ENCODE data around the gene IFI44. TPM values are rescaled to one million over a fixed set of nuclear protein-coding genes. Genes with fewer than 3 reads are reported as not detected.

Gene IFI44
- total RNA-seq, 1 donor from 2014 or later, result not detected

DNA sequence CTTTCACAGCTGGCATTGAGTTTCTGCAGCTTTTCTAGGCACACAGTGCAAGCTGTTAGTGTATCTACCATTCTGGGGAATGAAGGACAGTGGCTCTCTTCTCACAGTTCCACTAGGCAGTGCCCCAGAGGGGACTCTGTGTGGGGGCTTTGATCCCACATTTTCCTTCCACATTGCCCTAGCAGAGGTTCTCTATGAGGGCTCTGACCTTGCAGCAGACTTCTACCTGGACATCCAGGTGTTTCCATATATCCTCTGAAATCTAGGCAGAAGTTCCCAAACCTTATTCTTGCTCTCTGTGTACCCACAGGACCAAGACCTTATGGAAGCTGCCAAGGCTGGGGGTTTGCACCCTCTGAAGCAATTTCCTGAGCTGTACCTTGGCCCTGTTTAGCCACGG, 2.4 kb upstream of the IFI44 start:
- H3K36me3 Mint-ChIP-seq (ENCODE audit: insufficient read depth), result no peaks in the 10 kb centered on the region
- DNase-seq (ENCODE audit: low spot score, unreplicated experiment), result no peak
- H3K9me3 Mint-ChIP-seq (ENCODE audit: low read depth), result peaks cover 18% of the 10 kb centered on the region
- no peak overlapping the region for H3K27ac Mint-ChIP-seq
- no peak overlapping the region for H3K4me3 Mint-ChIP-seq (ENCODE audit: low read depth)
- H3K27me3 Mint-ChIP-seq, result peaks cover 5% of the 10 kb centered on the region
- H3K4me1 Mint-ChIP-seq (ENCODE audit: low read depth), result no peaks in the 10 kb centered on the region
- TF ChIP-seq, protein P1, sequence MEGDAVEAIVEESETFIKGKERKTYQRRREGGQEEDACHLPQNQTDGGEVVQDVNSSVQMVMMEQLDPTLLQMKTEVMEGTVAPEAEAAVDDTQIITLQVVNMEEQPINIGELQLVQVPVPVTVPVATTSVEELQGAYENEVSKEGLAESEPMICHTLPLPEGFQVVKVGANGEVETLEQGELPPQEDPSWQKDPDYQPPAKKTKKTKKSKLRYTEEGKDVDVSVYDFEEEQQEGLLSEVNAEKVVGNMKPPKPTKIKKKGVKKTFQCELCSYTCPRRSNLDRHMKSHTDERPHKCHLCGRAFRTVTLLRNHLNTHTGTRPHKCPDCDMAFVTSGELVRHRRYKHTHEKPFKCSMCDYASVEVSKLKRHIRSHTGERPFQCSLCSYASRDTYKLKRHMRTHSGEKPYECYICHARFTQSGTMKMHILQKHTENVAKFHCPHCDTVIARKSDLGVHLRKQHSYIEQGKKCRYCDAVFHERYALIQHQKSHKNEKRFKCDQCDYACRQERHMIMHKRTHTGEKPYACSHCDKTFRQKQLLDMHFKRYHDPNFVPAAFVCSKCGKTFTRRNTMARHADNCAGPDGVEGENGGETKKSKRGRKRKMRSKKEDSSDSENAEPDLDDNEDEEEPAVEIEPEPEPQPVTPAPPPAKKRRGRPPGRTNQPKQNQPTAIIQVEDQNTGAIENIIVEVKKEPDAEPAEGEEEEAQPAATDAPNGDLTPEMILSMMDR (IDR thresholded peaks at IDR 0.05; ENCODE audit: unreplicated experiment), result no peak

GRCh38 chr1:78650114-78650660, 556 bp downstream of the IFI44 start:
- TF ChIP-seq, protein P1 (IDR thresholded peaks at IDR 0.05; ENCODE audit: unreplicated experiment), result no peak
- H3K27ac Mint-ChIP-seq, result no peak overlapping the region
- no peak for DNase-seq (ENCODE audit: low spot score, unreplicated experiment)
- no peak overlapping the region for H3K4me3 Mint-ChIP-seq (ENCODE audit: low read depth)
- no peaks in the 10 kb centered on the region for H3K36me3 Mint-ChIP-seq (ENCODE audit: insufficient read depth)
- peaks cover 12% of the 10 kb centered on the region for H3K9me3 Mint-ChIP-seq (ENCODE audit: low read depth)
- H3K27me3 Mint-ChIP-seq, result peaks cover 5% of the 10 kb centered on the region
- H3K4me1 Mint-ChIP-seq (ENCODE audit: low read depth), result no peaks in the 10 kb centered on the region

DNA sequence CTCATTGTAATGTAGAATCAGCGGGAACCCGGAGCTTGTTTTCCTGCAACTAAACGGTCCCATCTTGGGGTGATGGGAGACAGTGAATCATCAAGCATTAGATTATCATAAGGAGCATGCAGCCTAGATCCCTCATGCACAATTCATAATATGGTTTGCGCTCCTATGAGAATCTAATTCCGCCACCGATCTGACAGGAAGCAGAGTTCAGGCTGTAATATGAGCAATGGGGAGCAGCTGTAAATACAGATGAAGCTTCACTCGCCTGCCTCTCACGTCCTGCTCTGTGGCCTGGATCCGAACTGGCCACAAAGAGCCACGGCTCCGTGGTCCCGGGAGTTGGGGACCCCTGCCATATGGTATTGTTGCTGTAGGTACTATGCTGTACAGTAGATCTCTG, 1.6 kb downstream of the IFI44 start:
- Mint-ChIP-seq H3K27ac (no peak overlapping the region), H3K27me3 (peaks cover 5% of the 10 kb centered on the region), H3K4me1 (ENCODE audit: low read depth) (no peaks in the 10 kb centered on the region), H3K9me3 (ENCODE audit: low read depth) (peaks cover 6% of the 10 kb centered on the region), H3K36me3 (ENCODE audit: insufficient read depth) (no peaks in the 10 kb centered on the region), H3K4me3 (ENCODE audit: low read depth) (no peak overlapping the region)
- TF ChIP-seq, protein P1 (IDR thresholded peaks at IDR 0.05; ENCODE audit: unreplicated experiment), result no peak
- DNase-seq (ENCODE audit: low spot score, unreplicated experiment), result no peak

DNA sequence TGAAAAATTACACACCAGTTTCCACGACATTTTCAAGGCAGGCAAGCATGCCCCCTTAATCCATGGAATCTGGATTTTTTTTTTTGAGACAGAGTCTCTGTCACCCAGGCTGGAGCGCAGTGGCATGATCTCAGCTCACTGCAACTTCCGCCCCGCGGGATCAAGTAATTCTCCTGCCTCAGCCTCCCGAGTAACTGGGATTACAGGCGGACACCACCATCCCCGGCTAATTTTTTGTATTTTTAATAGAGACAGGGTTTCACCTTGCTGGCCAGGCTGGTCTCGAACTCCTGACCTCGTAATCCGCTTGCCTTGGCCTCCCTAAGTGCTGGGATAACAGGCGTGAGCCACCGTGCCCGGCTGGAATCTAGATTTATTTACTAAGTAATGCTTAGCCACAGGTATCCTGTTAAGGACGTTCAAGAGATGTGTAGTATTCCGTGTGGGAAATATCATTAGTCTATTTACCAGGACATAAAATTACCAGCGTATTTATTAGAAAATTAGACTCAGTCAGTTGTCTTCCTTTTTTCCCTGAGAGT, 2.5 kb downstream of the IFI44 start:
- Mint-ChIP-seq H3K4me1 (ENCODE audit: low read depth) (no peaks in the 10 kb centered on the region), H3K27ac (no peak overlapping the region), H3K9me3 (ENCODE audit: low read depth) (peaks cover under 1% of the 10 kb centered on the region), H3K27me3 (peaks cover 6% of the 10 kb centered on the region), H3K36me3 (ENCODE audit: insufficient read depth) (no peaks in the 10 kb centered on the region), H3K4me3 (ENCODE audit: low read depth) (no peak overlapping the region)
- no peak for DNase-seq (ENCODE audit: low spot score, unreplicated experiment)
- TF ChIP-seq, protein P1 (IDR thresholded peaks at IDR 0.05; ENCODE audit: unreplicated experiment), result no peak

DNA sequence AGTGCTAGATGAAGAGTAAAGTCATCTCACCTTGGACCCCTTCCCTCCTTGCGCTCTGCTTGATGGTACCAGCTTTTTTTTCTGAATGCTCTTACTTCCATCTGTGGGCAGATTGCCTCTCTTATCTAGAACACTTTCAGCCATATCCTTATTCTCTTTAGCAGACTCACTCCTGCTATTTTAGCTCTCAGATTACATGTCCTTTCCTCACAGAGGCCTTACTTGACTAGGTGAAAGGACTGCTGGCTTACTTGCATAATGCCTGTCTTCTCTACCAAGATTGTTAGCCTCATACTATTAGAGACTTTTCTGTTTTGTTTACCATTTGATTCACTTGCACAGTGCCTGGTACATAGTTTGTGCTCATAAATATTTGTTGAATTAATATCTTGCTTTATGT, 9.3 kb downstream of the IFI44 start:
- DNase-seq (ENCODE audit: low spot score, unreplicated experiment), result no peak
- Mint-ChIP-seq H3K27ac (no peak overlapping the region), H3K27me3 (peaks cover 21% of the 10 kb centered on the region), H3K36me3 (ENCODE audit: insufficient read depth) (no peaks in the 10 kb centered on the region), H3K9me3 (ENCODE audit: low read depth) (no peaks in the 10 kb centered on the region), H3K4me1 (ENCODE audit: low read depth) (no peaks in the 10 kb centered on the region), H3K4me3 (ENCODE audit: low read depth) (no peak overlapping the region)
- TF ChIP-seq, protein P1 (IDR thresholded peaks at IDR 0.05; ENCODE audit: unreplicated experiment), result no peak
